GM18520 (cell line): ENCODE measurements around the gene SSNA1.

Experiments
- ATAC-seq: cut with Tn5 transposase; IDR thresholded peaks from one replicate; pipeline ENCODE4 v1.9.1; 2021; ENCODE audit not compliant: unreplicated experiment

The SSNA1 gene

DNA sequence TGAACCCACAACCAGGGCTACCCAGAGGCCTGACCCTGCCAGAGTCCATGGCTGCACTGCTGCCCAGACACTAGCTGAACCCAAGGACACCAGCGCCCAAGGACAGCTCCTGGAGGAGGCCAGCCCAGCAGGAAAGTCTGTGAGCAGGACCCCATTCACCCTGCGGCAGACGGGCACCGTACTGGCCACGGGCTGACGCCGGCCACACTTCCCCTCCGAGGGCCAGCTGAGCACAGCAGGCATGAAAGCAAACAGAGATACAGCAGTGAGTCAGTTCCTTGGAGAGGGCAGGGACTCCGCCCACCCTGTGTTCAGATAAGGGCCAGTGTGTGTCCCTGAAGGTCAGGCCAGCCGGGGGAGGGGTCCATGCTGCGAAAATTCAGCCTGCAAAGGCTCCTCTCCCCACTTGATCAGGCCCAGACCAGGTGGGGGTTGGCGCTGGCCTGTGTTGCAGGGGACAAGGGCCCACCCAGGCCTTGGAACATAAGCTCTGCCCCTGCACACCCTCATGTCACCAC lies 30.3 kb downstream of the SSNA1 start:
- ATAC-seq, result no peak

DNA sequence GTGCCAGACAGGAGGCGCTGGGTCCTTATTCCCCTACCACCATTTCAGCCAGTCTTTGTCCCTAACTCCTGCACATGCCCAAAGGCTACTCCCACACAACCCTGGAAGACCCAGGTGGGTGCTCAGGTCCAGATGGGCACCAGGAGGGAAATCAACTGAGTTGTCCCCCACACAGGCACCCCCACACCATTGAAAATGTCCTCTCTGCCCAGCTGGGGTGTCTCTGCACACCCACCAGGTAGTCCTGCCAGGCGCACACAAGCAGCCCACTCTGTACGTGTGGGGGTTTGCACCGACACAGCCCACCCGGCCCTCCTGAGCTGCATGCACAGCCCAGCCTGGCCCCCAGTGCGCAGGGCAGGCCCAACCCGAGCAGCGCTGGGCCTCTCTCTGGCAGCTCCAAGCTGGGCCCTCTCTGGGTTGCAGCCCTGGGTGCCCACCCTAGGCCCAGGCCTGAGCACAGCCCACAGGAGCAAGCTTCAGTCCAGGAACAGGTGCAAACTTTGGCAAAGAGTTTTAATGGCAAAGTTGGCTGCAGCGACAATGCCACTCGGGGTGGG lies 31.4 kb downstream of the SSNA1 start:
- no peak for ATAC-seq

DNA sequence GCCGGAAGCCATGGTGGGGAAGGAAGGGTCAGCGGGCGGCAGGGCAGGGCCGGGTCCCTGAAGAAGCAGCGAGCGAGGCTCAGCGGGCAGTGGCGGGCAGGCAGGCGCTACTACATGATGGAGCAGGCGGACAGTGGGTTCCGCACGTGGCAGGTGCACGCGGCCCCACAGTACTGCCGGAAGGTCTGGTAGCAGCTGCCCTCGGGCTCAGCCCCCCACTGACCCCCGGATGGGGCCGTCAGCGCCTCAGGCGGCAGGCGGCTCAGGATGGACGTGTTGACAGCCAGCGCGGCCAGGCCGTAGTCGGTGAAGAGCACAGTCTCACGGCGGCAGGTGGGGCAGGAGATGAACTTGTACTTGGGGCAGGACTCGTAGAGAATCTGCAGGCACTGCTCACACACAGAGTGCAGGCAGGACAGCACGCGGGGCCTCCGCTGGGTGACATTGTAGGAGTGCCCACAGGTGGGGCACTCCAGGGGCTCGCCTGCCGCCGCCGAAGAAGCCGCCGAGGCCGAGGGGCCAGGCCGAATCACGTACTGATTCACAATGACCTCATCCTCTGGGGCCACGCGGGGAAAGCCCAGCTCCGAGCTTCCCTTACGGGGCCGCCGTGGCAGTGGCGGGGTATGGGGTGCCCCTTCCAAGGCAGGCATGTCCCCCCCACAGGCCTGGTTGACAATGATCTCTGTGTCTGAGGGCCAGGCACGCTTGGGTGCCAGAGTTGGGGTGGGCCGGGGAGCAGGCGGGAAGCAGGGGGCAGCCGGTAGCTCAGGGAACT lies 32.0 kb downstream of the SSNA1 start:
- ATAC-seq, result no peak

DNA sequence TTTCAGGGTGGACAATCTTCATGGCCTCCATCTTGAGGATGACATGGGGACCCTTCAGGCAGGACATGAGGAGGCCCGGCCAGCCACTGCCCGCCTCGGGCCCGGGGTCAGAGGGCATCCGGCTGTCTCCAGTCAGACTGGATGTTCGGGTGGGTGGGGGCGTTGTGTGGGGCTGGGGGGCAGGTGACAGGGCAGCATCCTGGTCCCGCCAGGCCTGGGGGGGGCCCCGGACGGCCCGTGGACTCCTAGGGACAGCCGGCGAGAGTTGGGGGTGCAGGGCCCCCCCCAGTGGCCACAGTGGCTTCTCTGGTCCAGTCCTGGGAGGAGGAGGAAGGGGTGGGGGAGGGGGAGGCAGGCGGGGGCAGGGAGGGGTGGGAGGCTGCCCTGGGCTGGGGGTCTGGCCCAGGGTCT lies 32.6 kb downstream of the SSNA1 start:
- no peak for ATAC-seq

DNA sequence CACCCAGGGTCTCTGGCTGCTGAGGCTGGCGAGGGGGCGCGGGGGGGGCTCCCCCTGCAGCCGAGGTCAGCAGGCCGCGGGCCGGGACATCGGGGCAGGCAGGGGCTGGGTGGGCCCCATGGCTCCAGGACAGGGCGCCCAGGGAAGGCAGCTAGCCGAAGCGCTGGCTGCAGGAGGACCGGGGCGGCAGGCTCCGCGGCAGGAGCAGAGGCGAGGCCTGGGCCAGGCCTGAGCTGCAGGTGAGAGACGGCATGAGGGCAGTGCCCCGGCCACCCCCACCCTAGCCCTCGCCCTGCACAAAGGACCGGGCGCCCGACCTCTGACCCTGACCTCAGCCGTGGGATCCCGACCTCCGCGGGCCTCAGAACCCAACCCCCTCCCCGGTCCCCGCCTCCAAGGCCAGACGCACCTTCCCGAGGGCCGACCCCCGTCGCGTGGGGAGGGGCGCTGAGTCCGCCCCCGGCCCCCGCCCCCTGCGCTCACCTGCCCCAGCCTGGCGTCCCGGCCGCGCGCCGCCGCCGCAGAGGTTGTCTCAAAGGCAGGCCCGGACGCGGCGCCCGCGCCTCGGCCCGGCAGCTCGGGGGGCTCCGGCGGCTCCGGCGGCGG lies 33.1 kb downstream of the SSNA1 start:
- no peak for ATAC-seq

DNA sequence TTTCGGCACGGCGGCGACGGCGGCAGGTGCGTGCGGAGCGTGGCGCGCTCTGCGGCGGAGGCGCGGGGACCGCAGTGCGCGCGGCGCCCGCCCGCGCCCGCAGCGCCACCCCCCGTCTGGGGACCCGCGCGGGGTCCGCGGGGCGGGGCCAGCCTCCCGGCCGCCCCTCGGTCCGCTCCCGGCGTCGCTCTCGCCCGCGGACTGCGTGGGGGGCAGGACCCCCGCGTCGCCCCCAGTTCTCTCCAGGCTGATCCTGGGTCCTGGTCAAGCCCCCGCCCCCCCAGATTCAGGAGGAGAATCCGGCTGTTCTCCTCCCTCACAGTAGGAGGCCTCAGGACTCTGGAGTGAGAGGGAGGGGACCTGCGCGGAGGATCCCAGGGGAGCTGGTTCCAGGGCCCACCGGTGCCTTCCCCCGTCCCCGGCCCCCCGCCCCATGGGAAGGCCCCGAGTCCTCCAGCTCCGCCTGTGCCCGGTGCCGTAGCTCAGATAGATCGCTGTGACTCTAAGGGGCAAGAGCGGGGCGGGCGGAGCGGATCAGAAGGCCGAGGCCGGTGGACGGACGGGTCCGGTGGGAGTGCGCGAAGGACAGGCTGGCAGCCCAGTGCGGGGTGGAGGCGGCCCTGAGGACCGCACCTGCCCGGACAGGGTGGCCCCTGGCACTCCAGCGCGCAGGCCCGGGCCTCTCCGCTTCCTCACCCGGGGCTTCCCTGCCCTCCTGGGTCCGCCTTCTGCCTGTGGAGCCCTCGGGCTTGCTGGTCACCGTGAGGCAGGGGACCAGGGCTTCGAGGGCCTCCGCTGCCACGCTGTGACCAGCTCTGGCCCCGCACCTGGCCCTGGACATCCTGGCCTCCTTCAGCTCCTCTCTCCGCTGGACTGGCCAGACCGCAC lies 34.0 kb downstream of the SSNA1 start, which contains the start of gene RNF208:
Gene RNF208 (minus strand): TSS at position 51 of the 888 bp plus-strand sequence. CDS start 1,028 bp downstream, outside the sequence.
- no peak for ATAC-seq

DNA sequence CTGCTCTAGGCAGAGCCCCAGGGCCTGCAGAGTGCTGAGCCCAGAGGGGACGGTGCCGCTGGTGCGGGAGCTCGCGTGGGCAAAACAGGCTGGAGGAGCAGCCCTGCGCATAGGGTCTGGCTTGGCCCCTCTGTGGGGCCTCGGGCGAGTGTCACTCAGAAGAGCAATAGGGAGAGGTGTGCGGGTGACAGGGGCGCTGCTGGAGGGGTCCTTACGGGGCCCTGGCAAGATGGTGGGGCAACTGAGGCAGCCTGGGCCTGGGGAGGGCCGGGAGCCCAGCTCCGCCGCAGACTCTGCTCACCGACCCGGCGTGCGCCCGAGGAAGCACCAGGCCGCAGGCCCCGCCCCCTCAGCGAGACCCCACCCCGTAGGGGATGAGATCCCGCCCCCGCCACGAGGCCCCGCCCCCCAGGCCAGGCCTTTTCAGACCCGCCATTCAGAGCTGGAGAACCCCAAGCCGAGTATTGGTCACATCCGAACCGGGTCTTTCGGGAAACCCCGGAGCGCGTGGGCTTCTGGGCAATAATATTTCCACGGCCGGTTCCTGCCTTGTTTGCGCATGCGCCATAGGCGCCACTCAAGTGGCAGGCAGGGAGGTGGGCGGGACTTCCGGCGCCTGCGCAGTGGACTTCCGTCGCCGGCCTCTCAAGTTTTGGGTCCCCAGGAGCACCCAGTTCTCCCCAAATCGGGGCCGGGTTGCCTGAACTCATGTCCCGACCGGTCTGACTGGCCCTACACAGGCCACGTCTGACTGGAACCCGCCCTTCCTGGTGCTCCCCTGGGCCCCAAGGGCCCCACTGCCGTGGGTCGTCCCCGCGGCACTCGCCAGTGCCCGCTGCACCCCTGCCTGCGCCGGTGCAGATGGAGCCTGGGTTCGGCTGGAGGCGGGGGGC lies 34.8 kb downstream of the SSNA1 start:
- ATAC-seq, result peak; percentile 75

DNA sequence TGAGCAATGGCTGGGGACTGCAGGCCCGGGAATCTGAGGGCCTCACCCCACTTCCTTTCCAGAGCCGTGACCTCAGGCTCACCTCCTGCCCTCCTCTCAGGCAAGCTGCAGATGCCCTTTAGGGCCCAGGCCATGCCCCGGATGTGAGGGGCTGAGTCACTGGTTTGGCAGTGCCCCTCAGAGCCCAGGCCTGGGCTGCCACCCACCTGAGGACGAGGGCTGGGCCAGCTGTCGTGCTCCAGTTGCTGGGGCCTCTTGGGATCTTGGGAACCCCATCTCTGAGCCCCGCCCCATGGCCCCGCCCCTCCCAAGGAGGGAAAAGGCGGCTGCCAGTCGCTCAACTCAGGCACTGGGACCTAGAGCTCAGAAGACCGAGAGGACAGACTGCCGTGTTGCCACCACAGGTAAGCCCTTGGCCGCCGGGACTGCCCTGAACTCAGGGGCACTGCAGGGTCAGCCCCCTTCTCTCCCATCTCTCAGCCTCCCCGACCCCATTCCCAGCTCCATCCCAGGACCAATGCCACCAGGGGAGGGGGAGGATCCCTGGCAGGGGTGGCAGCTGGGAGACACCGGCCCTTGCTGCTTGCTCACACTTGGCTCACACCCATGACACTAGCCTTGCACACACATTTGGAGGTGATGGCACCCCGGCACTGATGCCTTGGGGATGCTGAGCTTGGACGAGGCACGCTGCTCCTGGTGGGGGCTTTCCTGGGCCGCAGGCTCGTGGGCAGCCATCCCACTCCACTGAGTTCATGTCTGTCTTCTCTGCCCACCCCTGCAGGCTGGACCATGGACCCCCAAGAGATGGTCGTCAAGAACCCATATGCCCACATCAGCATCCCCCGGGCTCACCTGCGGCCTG lies 36.6 kb downstream of the SSNA1 start, which contains the start of gene CYSRT1:
Gene CYSRT1 (plus strand): TSS at position 345 of the 865 bp plus-strand sequence. CDS start 448 bp downstream, at position 793.
- no peak for ATAC-seq

DNA sequence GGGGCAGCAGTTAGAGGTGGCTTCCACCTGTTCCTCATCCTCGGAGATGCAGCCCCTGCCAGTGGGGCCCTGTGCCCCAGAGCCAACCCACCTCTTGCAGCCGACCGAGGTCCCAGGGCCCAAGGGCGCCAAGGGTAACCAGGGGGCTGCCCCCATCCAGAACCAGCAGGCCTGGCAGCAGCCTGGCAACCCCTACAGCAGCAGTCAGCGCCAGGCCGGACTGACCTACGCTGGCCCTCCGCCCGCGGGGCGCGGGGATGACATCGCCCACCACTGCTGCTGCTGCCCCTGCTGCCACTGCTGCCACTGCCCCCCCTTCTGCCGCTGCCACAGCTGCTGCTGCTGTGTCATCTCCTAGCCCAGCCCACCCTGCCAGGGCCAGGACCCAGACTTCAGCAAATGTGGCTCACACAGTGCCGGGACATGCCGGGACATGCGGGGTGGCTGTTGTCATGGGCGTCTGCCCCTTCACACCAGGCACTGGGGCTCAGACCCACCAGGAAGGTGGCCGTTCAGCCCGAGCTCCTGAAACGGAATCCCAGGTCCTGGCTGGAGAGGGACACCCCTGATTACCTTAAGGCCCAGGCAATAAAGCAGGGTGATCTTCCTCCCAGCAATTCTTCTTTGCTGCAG lies 37.3 kb downstream of the SSNA1 start:
- ATAC-seq, result no peak

DNA sequence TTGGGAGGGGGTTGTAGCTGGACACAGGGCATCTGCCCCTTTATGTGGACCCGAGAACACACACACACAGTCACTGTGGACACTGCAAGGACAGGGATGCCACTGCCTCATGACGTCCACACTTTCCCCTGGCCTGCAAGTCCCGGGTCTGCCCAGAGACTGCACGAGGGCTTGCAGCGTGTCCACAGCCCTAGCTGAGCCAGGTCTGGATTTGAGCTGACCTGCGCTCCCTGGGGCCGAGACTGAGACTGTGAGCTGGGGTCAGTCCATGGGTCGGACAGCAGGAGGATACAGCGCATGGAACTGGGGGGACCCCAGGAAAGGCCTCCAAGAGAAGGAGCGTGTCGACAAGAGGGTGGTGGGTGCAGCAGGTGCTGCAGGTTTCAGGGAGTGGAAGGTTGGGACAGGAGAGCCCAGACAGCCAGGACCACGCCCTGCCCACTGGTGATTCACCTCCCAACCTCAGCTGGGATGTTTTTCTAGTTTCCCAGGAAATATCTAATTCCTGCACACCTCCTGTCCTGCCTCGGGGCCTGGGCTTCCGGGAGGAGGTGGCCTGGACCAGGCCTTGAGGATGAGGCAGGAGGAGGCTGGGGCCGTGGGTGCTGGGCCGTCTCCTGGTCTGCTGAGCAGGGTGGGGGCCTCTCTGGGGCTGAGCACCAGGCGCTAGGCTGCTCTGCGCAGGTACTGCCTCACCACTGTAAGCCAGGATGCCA lies 38.0 kb downstream of the SSNA1 start:
- ATAC-seq, result no peak

DNA sequence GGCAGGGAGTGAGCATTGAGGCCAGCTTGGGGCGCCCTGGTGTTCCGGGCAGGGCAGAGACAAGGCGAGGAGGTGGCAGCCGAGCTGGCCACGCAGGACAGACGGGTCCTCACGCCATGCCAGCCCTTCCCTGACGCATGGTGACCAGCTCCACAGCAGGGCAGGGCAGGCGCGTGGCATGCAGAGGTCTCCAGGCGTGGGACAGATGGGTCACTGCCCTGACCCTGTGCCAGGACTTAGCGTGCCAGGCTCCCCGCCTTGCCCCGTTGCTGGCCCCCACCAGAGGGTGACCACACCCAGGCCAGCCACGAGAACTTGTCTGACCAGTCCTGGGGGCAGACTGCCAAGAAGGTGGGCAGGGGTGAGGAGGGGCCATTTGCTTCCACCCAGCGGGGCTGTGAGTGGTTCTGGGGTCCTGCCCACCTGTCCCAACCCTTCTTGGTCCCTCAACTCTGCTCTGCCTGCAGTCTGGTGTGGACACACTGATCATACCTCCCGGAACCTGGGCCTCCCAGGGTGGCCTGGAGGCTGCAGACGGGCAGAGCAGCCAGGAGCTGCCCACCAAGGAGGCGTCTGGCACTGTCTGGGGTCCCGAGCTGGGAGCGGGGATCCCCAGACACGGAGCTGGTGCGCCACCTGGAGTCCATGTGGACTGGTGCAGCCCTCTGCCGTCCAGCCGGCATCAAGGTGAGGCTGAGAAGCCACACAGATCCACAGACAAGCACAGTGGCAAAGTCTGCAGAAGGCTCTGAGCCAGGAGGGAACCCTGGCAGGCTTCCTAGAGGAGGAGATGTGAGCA lies 38.8 kb downstream of the SSNA1 start, which contains the start of gene RNF224:
Gene RNF224 (plus strand): TSS at position 449 of the 799 bp plus-strand sequence. CDS start 834 bp downstream, outside the sequence.
- ATAC-seq, result no peak

DNA sequence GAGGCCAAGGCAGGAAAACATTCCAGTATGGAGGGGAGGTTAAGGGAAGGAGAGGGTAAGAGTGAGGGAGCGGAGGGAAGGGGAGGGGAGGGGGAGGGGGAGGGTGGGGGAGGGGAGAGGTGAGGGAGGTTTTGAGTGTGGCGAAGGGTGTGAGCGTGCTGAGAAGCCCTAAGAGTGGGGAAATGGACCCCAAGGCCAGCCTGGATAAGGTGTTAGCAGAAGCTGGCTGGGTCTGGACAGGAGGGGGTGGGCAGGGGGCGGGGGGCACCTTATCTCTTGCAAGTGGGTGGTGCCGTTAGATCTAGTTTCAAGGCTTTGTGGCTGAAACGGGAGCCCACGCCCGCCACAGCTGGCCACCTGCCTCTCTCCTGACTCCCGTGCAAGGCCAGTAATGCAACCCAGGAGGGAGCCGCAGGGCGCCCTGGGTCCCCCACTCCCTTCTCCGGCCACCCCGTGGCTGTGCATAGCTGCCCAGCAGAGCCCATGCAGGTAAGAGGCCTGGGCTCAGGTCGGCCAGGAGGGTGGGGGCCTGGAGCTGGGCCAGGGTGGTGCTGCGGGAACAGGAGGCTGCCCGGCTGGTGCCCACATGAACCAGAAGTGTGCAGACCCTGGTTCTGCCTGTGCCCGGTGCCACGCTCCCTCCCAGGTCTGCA lies 39.5 kb downstream of the SSNA1 start:
- no peak for ATAC-seq

DNA sequence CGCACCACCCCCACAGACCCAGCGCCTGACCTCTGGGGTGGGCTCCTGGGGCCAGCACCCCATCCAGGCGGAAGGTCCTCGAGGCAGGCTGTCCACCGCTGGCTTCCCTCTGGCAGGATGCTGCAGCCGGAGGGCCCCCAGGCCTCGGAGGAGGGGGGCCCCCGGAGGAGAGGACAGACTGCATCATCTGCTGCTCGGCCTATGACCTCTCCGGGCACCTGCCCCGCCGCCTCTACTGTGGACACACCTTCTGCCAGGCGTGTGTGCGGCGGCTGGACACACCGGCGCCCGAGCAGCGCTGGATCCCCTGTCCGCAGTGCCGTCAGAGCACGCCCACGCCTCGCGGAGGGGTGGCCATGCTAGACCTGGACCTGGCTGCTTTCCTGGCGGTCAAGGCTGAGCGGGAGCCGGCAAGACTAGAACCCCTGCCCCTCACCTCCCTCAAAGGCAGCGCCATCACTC lies 40.1 kb downstream of the SSNA1 start:
- no peak for ATAC-seq

DNA sequence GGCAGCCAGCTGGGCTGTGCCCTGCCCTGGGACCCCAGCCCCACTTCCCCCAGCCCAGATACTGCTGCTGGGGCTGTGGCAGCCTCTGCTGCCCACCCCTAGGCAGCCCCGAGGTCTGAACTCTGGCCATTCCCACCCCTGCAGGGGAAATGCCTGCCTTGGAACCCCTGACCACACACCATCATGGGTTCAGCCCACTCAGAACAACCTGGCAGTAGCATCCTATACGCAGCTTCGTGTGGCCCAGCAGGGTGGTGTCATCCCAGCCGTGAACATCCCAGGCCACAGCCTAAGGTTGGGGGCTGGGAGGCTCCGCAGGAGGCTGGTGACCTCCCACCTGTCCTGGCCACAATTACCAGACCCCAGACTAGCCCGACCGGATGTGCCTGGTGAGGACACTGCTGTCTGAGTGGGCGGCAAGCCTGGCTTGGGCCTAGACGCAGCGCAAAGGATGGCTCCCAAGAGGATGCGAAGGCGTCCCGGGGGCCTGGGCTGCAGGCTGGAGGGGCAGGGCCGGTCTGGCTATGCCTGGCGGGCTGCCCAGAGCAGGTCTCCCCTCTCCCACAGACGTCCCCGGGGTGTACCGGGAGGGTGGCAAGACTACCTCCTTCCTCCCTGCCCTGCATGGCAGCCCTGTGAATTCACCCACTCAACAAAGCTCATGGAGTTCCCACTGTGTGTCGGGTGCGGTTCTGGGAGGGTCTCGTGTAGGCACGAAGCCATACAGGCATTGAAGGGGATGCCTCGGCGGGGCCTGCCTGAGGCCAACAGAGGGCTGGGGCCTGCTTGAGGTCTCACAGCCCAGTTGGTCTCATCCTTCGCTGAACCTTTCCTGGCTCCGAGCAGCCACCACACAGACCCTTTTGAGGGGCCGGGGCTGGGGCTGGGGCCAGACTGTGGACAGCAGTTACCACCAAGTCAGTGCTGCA lies 40.8 kb downstream of the SSNA1 start:
- ATAC-seq, result no peak
